Caco-2 (cell line): ENCODE measurements around the gene CDC42SE2. TPM values are rescaled to one million over a fixed set of nuclear protein-coding genes. Genes with fewer than 3 reads are reported as not detected.
A peak's percentile ranks its signal among the peaks of the same experiment; 100 is the strongest.

Source experiments
- BruUV-seq: library from RNA; stranded (reverse); fragments of 400-500 nt; replicated peaks from 2 replicates; lab custom pipeline; 2021; lab: Mats Ljungman, UMichigan
- CTCF ChIA-PET: fragments of 300-600 bp; sonication (Branson Sonifier 250); formaldehyde crosslinking; loops from one replicate; lab custom pipeline; 2022; ENCODE audit warnings: antibody characterized with exemption; lab: Charles Lee
- POLR2A ChIA-PET: fragments of 300-600 bp; sonication (Branson Sonifier 250); formaldehyde crosslinking; loops from one replicate; lab custom pipeline; 2022; ENCODE audit warnings: antibody characterized with exemption; lab: Charles Lee
- DNase-seq, 2 experiments: peaks; one replicate each; pipeline versions ENCODE4 v3.0.0 to v3.0.0-alpha.2; 2020 to 2022
- H3K27me3 ChIP-seq: replicated peaks from 2 replicates; pipeline ENCODE4 v1.6.0; 2011; ENCODE audit warnings: low read length; ENCODE audit not compliant: control insufficient read depth, insufficient read depth
- H3K36me3 ChIP-seq: 2 replicates; pipeline ENCODE4 v1.5.1; 2011; ENCODE audit warnings: low read length; ENCODE audit not compliant: control insufficient read depth, insufficient read depth
- H3K4me1 ChIP-seq: fragments of 250-450 bp; sonication (Bioruptor Pico); 2 replicates; pipeline ENCODE4 v1.5.1; 2020; ENCODE audit warnings: mild to moderate bottlenecking
- H3K4me3 ChIP-seq: 2 replicates; pipeline ENCODE4 v1.5.1; 2011; ENCODE audit warnings: low read depth, mild to moderate bottlenecking, control low read depth, low read length
- H3K9me3 ChIP-seq: fragments of 250-450 bp; sonication (Bioruptor Pico); 2 replicates; pipeline ENCODE4 v1.5.1; 2020; ENCODE audit warnings: mild to moderate bottlenecking, moderate library complexity
- H3K27ac Mint-ChIP-seq: one replicate; pipeline ENCODE4 v1.8.0; 2022; ENCODE audit warnings: mixed read lengths; ENCODE audit not compliant: unreplicated experiment
- H3K27me3 Mint-ChIP-seq: one replicate; pipeline ENCODE4 v1.8.0; 2022; ENCODE audit warnings: mixed read lengths; ENCODE audit not compliant: insufficient read depth, unreplicated experiment
- H3K36me3 Mint-ChIP-seq: one replicate; pipeline ENCODE4 v1.8.0; 2022; ENCODE audit warnings: mild to moderate bottlenecking, mixed read lengths; ENCODE audit not compliant: insufficient read depth, unreplicated experiment
- H3K4me1 Mint-ChIP-seq: one replicate; pipeline ENCODE4 v1.8.0; 2022; ENCODE audit warnings: low read depth, mixed read lengths; ENCODE audit not compliant: unreplicated experiment
- H3K4me3 Mint-ChIP-seq: one replicate; pipeline ENCODE4 v1.8.0; 2022; ENCODE audit warnings: mild to moderate bottlenecking, moderate library complexity, mixed read lengths; ENCODE audit not compliant: unreplicated experiment
- H3K9me3 Mint-ChIP-seq: one replicate; pipeline ENCODE4 v1.8.0; 2022; ENCODE audit warnings: mixed read lengths; ENCODE audit not compliant: unreplicated experiment
- intact Hi-C: fragments of 100-400 bp; cut with micrococcal nuclease; formaldehyde crosslinking; loops from one replicate; pipeline ENCODE4 v1.10.0; 2022; ENCODE audit not compliant: unreplicated experiment
- total RNA-seq: library from RNA; stranded (reverse); gene quantifications from 2 replicates; pipeline ENCODE4 v1.2.3, GENCODE V29; 2022
- TF ChIP-seq, protein P1 (sequence below), 2 experiments: fragments of 200-600 bp in 1 of 2; IDR thresholded peaks; 1 replicate in 1 of 2; 2 replicates in 1 of 2; pipeline versions ENCODE4 v1.5.1 to v1.8.0; 2011 to 2022; ENCODE audit warnings: antibody characterized with exemption in 1 of 2, control low read depth in 1 of 2, inconsistent platforms in 1 of 2, low read depth in 1 of 2, low read length in 1 of 2, mild to moderate bottlenecking in 1 of 2, moderate library complexity in 1 of 2; ENCODE audit not compliant: insufficient read depth in 1 of 2, severe bottlenecking in 1 of 2, unreplicated experiment in 1 of 2

The CDC42SE2 gene
- total RNA-seq, 1 experiment from 2014 or later = 39.4 TPM

DNA sequence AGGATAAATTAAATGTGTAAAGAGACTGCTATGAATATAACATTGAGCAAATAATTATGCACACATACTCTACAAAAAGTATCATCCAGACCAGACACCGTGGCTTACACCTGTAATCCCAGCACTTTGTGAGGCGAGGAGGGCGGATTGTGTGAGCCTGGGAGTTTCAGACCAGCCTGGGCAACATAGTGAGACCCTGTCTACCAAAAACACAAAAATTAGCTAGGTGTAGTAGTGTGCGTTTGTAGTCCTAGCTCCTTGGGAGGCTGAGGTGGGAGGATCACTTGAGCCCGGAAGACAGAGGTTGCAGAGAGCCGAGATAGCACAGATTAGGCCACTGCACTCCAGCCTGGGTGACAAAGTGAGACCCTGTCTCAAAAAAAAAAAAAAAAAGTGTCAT is 2.4 kb upstream of the CDC42SE2 start:
- intact Hi-C loops = no loop called here
- no peaks in the 10 kb centered on the region for H3K9me3 Mint-ChIP-seq

DNA sequence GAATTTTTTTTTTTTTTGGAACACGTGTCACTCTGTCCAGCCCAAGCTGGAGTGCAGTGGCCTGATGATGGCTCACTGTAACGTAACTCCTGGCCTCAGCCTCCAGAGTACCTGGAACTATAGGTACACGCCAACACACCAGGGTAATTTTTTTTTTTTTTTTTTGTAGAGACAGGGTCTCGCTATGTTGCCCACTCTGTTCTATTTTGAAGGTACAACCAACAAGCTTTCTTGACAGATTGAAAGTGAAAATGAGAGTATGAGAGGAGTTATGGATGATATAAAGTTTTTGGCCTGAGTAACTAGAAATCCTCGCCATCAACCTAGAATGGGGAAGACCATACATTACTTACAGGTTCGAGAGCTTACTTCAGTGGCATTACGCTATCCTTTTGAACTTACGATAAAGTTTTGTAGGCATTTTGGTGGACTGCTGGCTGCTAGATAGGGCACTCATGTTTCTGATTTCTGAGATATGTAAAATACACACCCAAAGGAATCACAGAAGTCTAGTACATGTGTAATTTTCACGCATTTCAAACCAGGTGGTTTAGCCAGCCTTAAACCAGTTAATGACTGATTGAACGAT is 806 bp upstream of the CDC42SE2 start:
- TSS peak; percentile 90 for BruUV-seq
- DNase-seq = peak in 1 of 2 experiments; percentile 15
- ChIA-PET POLR2A (no interaction called here), CTCF (interaction anchor here (2.0 kb wide), 1 partner anchor 119 kb away, joined by 6 read pairs; no protein-coding TSS in a partner anchor)
- H3K27me3 ChIP-seq = no peaks in the 10 kb centered on the region
- TF ChIP-seq, protein P1, sequence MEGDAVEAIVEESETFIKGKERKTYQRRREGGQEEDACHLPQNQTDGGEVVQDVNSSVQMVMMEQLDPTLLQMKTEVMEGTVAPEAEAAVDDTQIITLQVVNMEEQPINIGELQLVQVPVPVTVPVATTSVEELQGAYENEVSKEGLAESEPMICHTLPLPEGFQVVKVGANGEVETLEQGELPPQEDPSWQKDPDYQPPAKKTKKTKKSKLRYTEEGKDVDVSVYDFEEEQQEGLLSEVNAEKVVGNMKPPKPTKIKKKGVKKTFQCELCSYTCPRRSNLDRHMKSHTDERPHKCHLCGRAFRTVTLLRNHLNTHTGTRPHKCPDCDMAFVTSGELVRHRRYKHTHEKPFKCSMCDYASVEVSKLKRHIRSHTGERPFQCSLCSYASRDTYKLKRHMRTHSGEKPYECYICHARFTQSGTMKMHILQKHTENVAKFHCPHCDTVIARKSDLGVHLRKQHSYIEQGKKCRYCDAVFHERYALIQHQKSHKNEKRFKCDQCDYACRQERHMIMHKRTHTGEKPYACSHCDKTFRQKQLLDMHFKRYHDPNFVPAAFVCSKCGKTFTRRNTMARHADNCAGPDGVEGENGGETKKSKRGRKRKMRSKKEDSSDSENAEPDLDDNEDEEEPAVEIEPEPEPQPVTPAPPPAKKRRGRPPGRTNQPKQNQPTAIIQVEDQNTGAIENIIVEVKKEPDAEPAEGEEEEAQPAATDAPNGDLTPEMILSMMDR (IDR thresholded peaks at IDR 0.05; ENCODE audit: insufficient read depth in 1 of 2, low read depth in 1 of 2, low read length in 1 of 2, severe bottlenecking in 1 of 2, unreplicated experiment in 1 of 2) = no peak
- H3K9me3 ChIP-seq = no peaks in the 10 kb centered on the region
- peak overlapping the region; percentile 100 for H3K4me3 ChIP-seq
- Mint-ChIP-seq H3K27me3 (no peaks in the 10 kb centered on the region), H3K36me3 (peaks cover 6% of the 10 kb centered on the region), H3K4me3 (peak overlapping the region; percentile 84), H3K9me3 (no peaks in the 10 kb centered on the region), H3K27ac (peak overlapping the region; percentile 61), H3K4me1 (peaks cover 15% of the 10 kb centered on the region)
- intact Hi-C loops = loop anchor here (1.0 kb wide), 4 partner anchors 49 to 119 kb away; partner anchors contain the start of genes HINT1 and LYRM7
- peaks cover 10% of the 10 kb centered on the region; the same call in 1 of the 2 replicates for H3K4me1 ChIP-seq
- no peaks in the 10 kb centered on the region for H3K36me3 ChIP-seq

More for the DNA sequence above, 2.4 kb upstream of the CDC42SE2 start:
- TF ChIP-seq, protein P1 (IDR thresholded peaks at IDR 0.05; ENCODE audit: insufficient read depth in 1 of 2, low read depth in 1 of 2, low read length in 1 of 2, severe bottlenecking in 1 of 2, unreplicated experiment in 1 of 2) = no peak
- H3K9me3 ChIP-seq = no peaks in the 10 kb centered on the region
- BruUV-seq = no TSS peak
- no peaks in the 10 kb centered on the region for H3K36me3 ChIP-seq
- no peak overlapping the region for H3K4me3 ChIP-seq
- Mint-ChIP-seq H3K4me3 (no peak overlapping the region), H3K36me3 (no peaks in the 10 kb centered on the region), H3K4me1 (peaks cover 15% of the 10 kb centered on the region), H3K27me3 (no peaks in the 10 kb centered on the region), H3K27ac (no peak overlapping the region)
- no peak for DNase-seq
- peaks cover 10% of the 10 kb centered on the region; the same call in 1 of the 2 replicates for H3K4me1 ChIP-seq
- POLR2A ChIA-PET = no interaction called here
- no peaks in the 10 kb centered on the region for H3K27me3 ChIP-seq
- CTCF ChIA-PET = no interaction called here

DNA sequence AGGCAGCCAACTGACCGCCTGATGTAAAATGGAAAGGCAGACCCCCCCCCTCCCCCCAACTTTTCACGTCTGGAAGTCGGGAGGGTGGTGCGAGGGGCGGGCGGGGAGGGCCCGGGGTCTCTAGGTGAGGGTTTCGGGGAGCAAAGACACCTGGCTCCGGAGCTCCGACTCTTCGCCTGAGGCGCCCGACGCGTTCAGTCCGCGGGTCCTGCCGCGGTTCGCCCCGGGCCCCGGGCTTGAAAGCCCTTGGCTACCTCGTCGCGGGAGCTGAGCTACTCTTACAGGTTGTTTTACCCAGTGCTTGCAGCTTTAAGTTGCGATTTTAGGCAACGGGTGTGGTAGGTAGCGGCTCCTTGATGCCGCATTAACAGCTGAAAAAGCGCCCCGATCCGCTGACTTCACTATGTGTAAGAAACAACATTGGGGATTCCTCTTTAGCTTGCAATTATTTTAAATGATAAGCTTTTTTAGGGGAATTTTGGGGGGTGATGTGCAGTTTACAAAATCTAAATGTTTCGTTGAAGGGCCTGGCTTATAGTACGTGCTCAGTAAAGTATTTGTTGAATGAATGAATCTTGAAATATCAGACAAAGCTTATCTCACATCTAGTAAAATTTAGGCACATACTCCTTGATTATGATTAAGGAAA is 722 bp downstream of the CDC42SE2 start:
- Histone ChIP-seq H3K36me3 (no peaks in the 10 kb centered on the region), H3K9me3 (no peaks in the 10 kb centered on the region), H3K27me3 (no peaks in the 10 kb centered on the region), H3K4me1 (peaks cover 10% of the 10 kb centered on the region; the same call in 1 of the 2 replicates), H3K4me3 (peak overlapping the region; percentile 100)
- peak; percentile 48 to 53 for DNase-seq
- ChIA-PET CTCF (interaction anchor here (0.6 to 2.0 kb wide), 5 partner anchors 16 to 300 kb away, joined by 3 to 6 read pairs (median 3); no protein-coding TSS in a partner anchor), POLR2A (interaction anchor here (0.6 to 1.0 kb wide), 4 partner anchors 21 to 756 kb away, joined by 3 to 9 read pairs (median 3); no protein-coding TSS in a partner anchor)
- Mint-ChIP-seq H3K27ac (peak overlapping the region; percentile 79), H3K9me3 (no peaks in the 10 kb centered on the region), H3K27me3 (no peaks in the 10 kb centered on the region), H3K4me3 (peak overlapping the region; percentile 84), H3K4me1 (peaks cover 8% of the 10 kb centered on the region), H3K36me3 (peaks cover 6% of the 10 kb centered on the region)
- TF ChIP-seq, protein P1 (IDR thresholded peaks at IDR 0.05; ENCODE audit: insufficient read depth in 1 of 2, low read depth in 1 of 2, low read length in 1 of 2, severe bottlenecking in 1 of 2, unreplicated experiment in 1 of 2) = no peak
- intact Hi-C loops = loop anchor here (2.0 kb wide), 1 partner anchor 16 kb away; no protein-coding TSS in a partner anchor
- no TSS peak for BruUV-seq
